HL-60 (cell line): ENCODE results near the gene CLEC20A.
A peak's percentile ranks its signal among the peaks of the same experiment; 100 is the strongest.

Experiments used
- DNase-seq, 2 experiments: peaks; one replicate each; pipeline ENCODE4 v3.0.0-alpha.2; 2010 to 2020; ENCODE audit warnings: low read depth in 1 of 2, low spot score in 1 of 2
- H3K27ac ChIP-seq: fragments of 250-450 bp; sonication (Bioruptor Pico); replicated peaks from 2 replicates; pipeline ENCODE4 v1.5.1; 2020; ENCODE audit warnings: mild to moderate bottlenecking, moderate library complexity
- H3K27me3 ChIP-seq: fragments of 250-450 bp; sonication (Bioruptor Pico); 2 replicates; pipeline ENCODE4 v1.5.1; 2021; ENCODE audit warnings: mild to moderate bottlenecking, moderate library complexity; ENCODE audit not compliant: insufficient read depth, poor library complexity, severe bottlenecking
- H3K4me3 ChIP-seq: replicated peaks from 2 replicates; pipeline ENCODE4 v1.5.1; 2011; ENCODE audit warnings: mild to moderate bottlenecking, control low read depth, low read length; ENCODE audit not compliant: insufficient read depth
- CTCF ChIP-seq: IDR thresholded peaks from one replicate; pipeline ENCODE4 v1.5.1; 2011; ENCODE audit warnings: low read length, control low read depth, inconsistent platforms; ENCODE audit not compliant: insufficient read depth
- GABPA ChIP-seq: IDR thresholded peaks from 2 replicates; pipeline ENCODE4 v1.6.1; 2012; ENCODE audit warnings: low read depth
- POLR2AphosphoS5 ChIP-seq: IDR thresholded peaks from 2 replicates; pipeline ENCODE4 v1.6.1; 2012; ENCODE audit warnings: low read depth
- REST ChIP-seq: IDR thresholded peaks from 2 replicates; pipeline ENCODE4 v1.6.1; 2012; ENCODE audit warnings: low read depth; ENCODE audit not compliant: insufficient replicate concordance
- SPI1 ChIP-seq: IDR thresholded peaks from 2 replicates; pipeline ENCODE4 v1.6.1; 2012; ENCODE audit warnings: low read depth, mild to moderate bottlenecking, borderline replicate concordance

CLEC20A gene

GRCh38 chr1:178501705-178502329, 5.1 kb upstream of the CLEC20A start:
- Histone ChIP-seq H3K27ac (no peak overlapping the region), H3K4me3 (no peak overlapping the region), H3K27me3 (no peaks in the 10 kb centered on the region)
- peak; percentile 47 to 65 for DNase-seq
- no peak for TF ChIP-seq POLR2AphosphoS5
- peak; percentile 81 for TF ChIP-seq CTCF
- no peak for TF ChIP-seq GABPA

- DNase-seq = no peak
- H3K4me3 ChIP-seq = no peak overlapping the region
- H3K27me3 ChIP-seq = no peaks in the 10 kb centered on the region
- TF ChIP-seq CTCF = no peak
- TF ChIP-seq POLR2AphosphoS5 = no peak
- no peak for TF ChIP-seq SPI1
- no peak for TF ChIP-seq GABPA
- TF ChIP-seq REST = no peak
- H3K27ac ChIP-seq = no peak overlapping the region
Measured at GRCh38 chr1:178500936-178501554, 4.3 kb upstream of the CLEC20A start.

- no peak for DNase-seq
- Histone ChIP-seq H3K4me3 (no peak overlapping the region), H3K27me3 (no peaks in the 10 kb centered on the region), H3K27ac (no peak overlapping the region)
- TF ChIP-seq CTCF (no peak), POLR2AphosphoS5 (no peak), REST (no peak), GABPA (no peak), SPI1 (no peak)
Measured at GRCh38 chr1:178500091-178500770, 3.5 kb upstream of the CLEC20A start.
